ENCODE measurements around the gene THSD7A. TPM values are rescaled to one million over a fixed set of nuclear protein-coding genes. Genes with fewer than 3 reads are reported as not detected.

The THSD7A gene
- total RNA-seq, 2 experiments from 2014 or later = not detected

GRCh38 chr7:11436773-11437524, 395.0 kb downstream of the THSD7A start:
- no peaks in the 10 kb centered on the region for H3K27me3 Mint-ChIP-seq
- ChIA-PET CTCF (no interaction called here), POLR2A (no interaction called here)
- no peak overlapping the region for H3K4me3 Mint-ChIP-seq
- no peaks in the 10 kb centered on the region for H3K36me3 Mint-ChIP-seq (ENCODE audit: low read depth)
- DNase-seq = no peak
- H3K9me3 Mint-ChIP-seq = no peaks in the 10 kb centered on the region
- no peak overlapping the region for H3K27ac Mint-ChIP-seq
- no peaks in the 10 kb centered on the region for H3K4me1 Mint-ChIP-seq

- no peaks in the 10 kb centered on the region for H3K36me3 Mint-ChIP-seq (ENCODE audit: low read depth)
- H3K4me3 Mint-ChIP-seq = no peak overlapping the region
Measured at GRCh38 chr7:11436316-11436715, 395.7 kb downstream of the THSD7A start.

GRCh38 chr7:11434366-11434765, 397.6 kb downstream of the THSD7A start:
- no peak for DNase-seq
- H3K4me3 Mint-ChIP-seq = no peak overlapping the region
- no peaks in the 10 kb centered on the region for H3K9me3 Mint-ChIP-seq
- H3K36me3 Mint-ChIP-seq (ENCODE audit: low read depth) = no peaks in the 10 kb centered on the region
- ChIA-PET POLR2A (no interaction called here), CTCF (no interaction called here)
- H3K4me1 Mint-ChIP-seq = no peaks in the 10 kb centered on the region
- H3K27me3 Mint-ChIP-seq = no peaks in the 10 kb centered on the region
- H3K27ac Mint-ChIP-seq = no peak overlapping the region

More at GRCh38 chr7:11436316-11436715, 395.7 kb downstream of the THSD7A start:
- H3K9me3 Mint-ChIP-seq = no peaks in the 10 kb centered on the region
- no peaks in the 10 kb centered on the region for H3K27me3 Mint-ChIP-seq
- no peaks in the 10 kb centered on the region for H3K4me1 Mint-ChIP-seq
- DNase-seq = no peak
- H3K27ac Mint-ChIP-seq = no peak overlapping the region
- CTCF ChIA-PET = no interaction called here
- POLR2A ChIA-PET = no interaction called here

GRCh38 chr7:11430841-11431240, 401.2 kb downstream of the THSD7A start:
- no peaks in the 10 kb centered on the region for H3K36me3 Mint-ChIP-seq (ENCODE audit: low read depth)
- H3K9me3 Mint-ChIP-seq = no peaks in the 10 kb centered on the region
- CTCF ChIA-PET = no interaction called here
- no peaks in the 10 kb centered on the region for H3K4me1 Mint-ChIP-seq
- no peaks in the 10 kb centered on the region for H3K27me3 Mint-ChIP-seq
- H3K27ac Mint-ChIP-seq = no peak overlapping the region
- POLR2A ChIA-PET = no interaction called here
- no peak for DNase-seq
- no peak overlapping the region for H3K4me3 Mint-ChIP-seq

GRCh38 chr7:11430112-11430511, 401.9 kb downstream of the THSD7A start:
- ChIA-PET CTCF (no interaction called here), POLR2A (no interaction called here)
- H3K36me3 Mint-ChIP-seq (ENCODE audit: low read depth) = no peaks in the 10 kb centered on the region
- DNase-seq = no peak
- H3K27me3 Mint-ChIP-seq = no peaks in the 10 kb centered on the region
- no peak overlapping the region for H3K4me3 Mint-ChIP-seq
- H3K27ac Mint-ChIP-seq = no peak overlapping the region
- no peaks in the 10 kb centered on the region for H3K9me3 Mint-ChIP-seq
- H3K4me1 Mint-ChIP-seq = no peaks in the 10 kb centered on the region

GRCh38 chr7:11428877-11429581, 403.0 kb downstream of the THSD7A start:
- Mint-ChIP-seq H3K27me3 (no peaks in the 10 kb centered on the region), H3K4me1 (no peaks in the 10 kb centered on the region), H3K4me3 (no peak overlapping the region), H3K36me3 (ENCODE audit: low read depth) (no peaks in the 10 kb centered on the region), H3K27ac (no peak overlapping the region), H3K9me3 (no peaks in the 10 kb centered on the region)
- POLR2A ChIA-PET = no interaction called here
- no peak for DNase-seq
- CTCF ChIA-PET = no interaction called here

GRCh38 chr7:11427686-11428273, 404.2 kb downstream of the THSD7A start:
- Mint-ChIP-seq H3K27me3 (no peaks in the 10 kb centered on the region), H3K36me3 (ENCODE audit: low read depth) (no peaks in the 10 kb centered on the region), H3K9me3 (no peaks in the 10 kb centered on the region), H3K4me3 (no peak overlapping the region), H3K27ac (no peak overlapping the region), H3K4me1 (no peaks in the 10 kb centered on the region)
- DNase-seq = no peak
- CTCF ChIA-PET = interaction anchor here (0.6 kb wide), 1 partner anchor 490 kb away, joined by 3 read pairs; no protein-coding TSS in a partner anchor
- POLR2A ChIA-PET = no interaction called here

GRCh38 chr7:11424006-11424405, 408.0 kb downstream of the THSD7A start:
- no peaks in the 10 kb centered on the region for H3K27me3 Mint-ChIP-seq
- H3K36me3 Mint-ChIP-seq (ENCODE audit: low read depth) = no peaks in the 10 kb centered on the region
- no peak overlapping the region for H3K4me3 Mint-ChIP-seq
- CTCF ChIA-PET = no interaction called here
- peaks cover 4% of the 10 kb centered on the region for H3K9me3 Mint-ChIP-seq
- DNase-seq = no peak
- no peak overlapping the region for H3K27ac Mint-ChIP-seq
- no peaks in the 10 kb centered on the region for H3K4me1 Mint-ChIP-seq
- POLR2A ChIA-PET = no interaction called here

GRCh38 chr7:11420049-11420448, 411.9 kb downstream of the THSD7A start:
- ChIA-PET CTCF (no interaction called here), POLR2A (no interaction called here)
- Mint-ChIP-seq H3K27ac (no peak overlapping the region), H3K9me3 (peaks cover 4% of the 10 kb centered on the region), H3K36me3 (ENCODE audit: low read depth) (no peaks in the 10 kb centered on the region), H3K4me1 (no peaks in the 10 kb centered on the region), H3K27me3 (no peaks in the 10 kb centered on the region), H3K4me3 (no peak overlapping the region)
- DNase-seq = no peak

GRCh38 chr7:11416641-11417458, 415.1 kb downstream of the THSD7A start:
- Mint-ChIP-seq H3K9me3 (peaks cover 11% of the 10 kb centered on the region), H3K4me3 (no peak overlapping the region), H3K27ac (no peak overlapping the region), H3K36me3 (ENCODE audit: low read depth) (no peaks in the 10 kb centered on the region), H3K4me1 (no peaks in the 10 kb centered on the region), H3K27me3 (no peaks in the 10 kb centered on the region)
- ChIA-PET POLR2A (no interaction called here), CTCF (no interaction called here)
- DNase-seq = no peak

GRCh38 chr7:11415101-11415500, 416.9 kb downstream of the THSD7A start:
- H3K27me3 Mint-ChIP-seq = no peaks in the 10 kb centered on the region
- peaks cover 7% of the 10 kb centered on the region for H3K9me3 Mint-ChIP-seq
- no peak overlapping the region for H3K27ac Mint-ChIP-seq
- no peaks in the 10 kb centered on the region for H3K4me1 Mint-ChIP-seq
- POLR2A ChIA-PET = no interaction called here
- H3K36me3 Mint-ChIP-seq (ENCODE audit: low read depth) = no peaks in the 10 kb centered on the region
- CTCF ChIA-PET = no interaction called here
- no peak overlapping the region for H3K4me3 Mint-ChIP-seq
- DNase-seq = no peak

GRCh38 chr7:11413901-11414300, 418.1 kb downstream of the THSD7A start:
- H3K36me3 Mint-ChIP-seq (ENCODE audit: low read depth) = no peaks in the 10 kb centered on the region
- no peak for DNase-seq
- CTCF ChIA-PET = no interaction called here

GRCh38 chr7:11412036-11412435, 420.0 kb downstream of the THSD7A start:
- no peak for DNase-seq
- no peak overlapping the region for H3K27ac Mint-ChIP-seq
- ChIA-PET CTCF (no interaction called here), POLR2A (no interaction called here)
- no peak overlapping the region for H3K4me3 Mint-ChIP-seq
- no peaks in the 10 kb centered on the region for H3K4me1 Mint-ChIP-seq
- H3K36me3 Mint-ChIP-seq (ENCODE audit: low read depth) = no peaks in the 10 kb centered on the region
- H3K27me3 Mint-ChIP-seq = no peaks in the 10 kb centered on the region
- H3K9me3 Mint-ChIP-seq = peaks cover 7% of the 10 kb centered on the region

More at GRCh38 chr7:11413901-11414300, 418.1 kb downstream of the THSD7A start:
- Mint-ChIP-seq H3K4me3 (no peak overlapping the region), H3K27ac (no peak overlapping the region), H3K9me3 (peaks cover 7% of the 10 kb centered on the region), H3K27me3 (no peaks in the 10 kb centered on the region), H3K4me1 (no peaks in the 10 kb centered on the region)
- POLR2A ChIA-PET = no interaction called here

Measured in activated CD4-positive, alpha-beta T cell treated with anti-CD3 and anti-CD28 coated beads, Interleukin-2, amount 10 ng/mL, durations not matched to agents 7 days and 5 days (primary cell).